HG03108 (cell line): Measurements from ENCODE around the gene TEAD1.

Experiments used
- ATAC-seq: cut with Tn5 transposase; IDR thresholded peaks from one replicate; pipeline ENCODE4 v1.9.1; 2021; ENCODE audit warnings: moderate library complexity; ENCODE audit not compliant: unreplicated experiment

Gene TEAD1

GRCh38 chr11:12927221-12927620 lies 253.0 kb downstream of the TEAD1 start:
- no peak for ATAC-seq

- ATAC-seq = no peak
Observed at GRCh38 chr11:12927886-12928285, 253.7 kb downstream of the TEAD1 start.

- no peak for ATAC-seq
Observed at GRCh38 chr11:12930850-12931249, 256.6 kb downstream of the TEAD1 start.

GRCh38 chr11:12932485-12932884 lies 258.3 kb downstream of the TEAD1 start:
- ATAC-seq = no peak

GRCh38 chr11:12936200-12936599 lies 262.0 kb downstream of the TEAD1 start:
- ATAC-seq = no peak

GRCh38 chr11:12938590-12939247 lies 264.5 kb downstream of the TEAD1 start:
- ATAC-seq = no peak

GRCh38 chr11:12941671-12942070 lies 267.4 kb downstream of the TEAD1 start:
- no peak for ATAC-seq

GRCh38 chr11:12942157-12942556 lies 267.9 kb downstream of the TEAD1 start:
- no peak for ATAC-seq

- ATAC-seq = no peak
Observed at GRCh38 chr11:12943311-12943710, 269.1 kb downstream of the TEAD1 start.

- ATAC-seq = no peak
Observed at GRCh38 chr11:12944889-12945288, 270.7 kb downstream of the TEAD1 start.

GRCh38 chr11:12949453-12949852 lies 275.2 kb downstream of the TEAD1 start:
- no peak for ATAC-seq

GRCh38 chr11:12950670-12951069 lies 276.4 kb downstream of the TEAD1 start:
- no peak for ATAC-seq

GRCh38 chr11:12951376-12951775 lies 277.2 kb downstream of the TEAD1 start:
- ATAC-seq = no peak

- no peak for ATAC-seq
Observed at GRCh38 chr11:12952094-12952493, 277.9 kb downstream of the TEAD1 start.

GRCh38 chr11:12958986-12959385 lies 284.8 kb downstream of the TEAD1 start:
- no peak for ATAC-seq

GRCh38 chr11:12961615-12962014 lies 287.4 kb downstream of the TEAD1 start:
- no peak for ATAC-seq

GRCh38 chr11:12962306-12962705 lies 288.1 kb downstream of the TEAD1 start:
- ATAC-seq = no peak

- no peak for ATAC-seq
Observed at GRCh38 chr11:12963051-12963450, 288.8 kb downstream of the TEAD1 start.

GRCh38 chr11:12963792-12964536 lies 289.7 kb downstream of the TEAD1 start:
- ATAC-seq = peak; percentile 47

GRCh38 chr11:12964650-12965049 lies 290.4 kb downstream of the TEAD1 start:
- ATAC-seq = no peak

- ATAC-seq = no peak
Observed at GRCh38 chr11:12966002-12966401, 291.8 kb downstream of the TEAD1 start.

GRCh38 chr11:12968101-12968500 lies 293.9 kb downstream of the TEAD1 start:
- ATAC-seq = no peak

GRCh38 chr11:12968826-12969225 lies 294.6 kb downstream of the TEAD1 start:
- no peak for ATAC-seq
